K562 (cell line): ENCODE results near the gene TMEM214. TPM values are rescaled to one million over a fixed set of nuclear protein-coding genes. Genes with fewer than 3 reads are reported as not detected.
A peak's percentile ranks its signal among the peaks of the same experiment; 100 is the strongest.

Source experiments
- AFF1 ChIP-seq, 2 experiments: fragments of 450-650 bp; IDR thresholded peaks; 2 replicates each; pipeline ENCODE4 v1.6.1; 2018; ENCODE audit warnings: mild to moderate bottlenecking in 2 of 2, low read depth in 1 of 2; ENCODE audit not compliant: partially characterized antibody in 2 of 2
- ATF1 ChIP-seq, 2 experiments: fragments of 450-650 bp in 1 of 2; IDR thresholded peaks; 2 replicates each; pipeline ENCODE4 v1.6.1; 2016; ENCODE audit warnings: missing compliant biosample characterization in 1 of 2, missing genetic modification characterization in 1 of 2
- CHCHD3 ChIP-seq: fragments of 250-450 bp; sonication (Bioruptor Pico); IDR thresholded peaks from 2 replicates; pipeline ENCODE4 v2.1.2; 2022; ENCODE audit warnings: mild to moderate bottlenecking
- EP400 ChIP-seq: fragments of 450-650 bp; IDR thresholded peaks from 2 replicates; pipeline ENCODE4 v1.6.1; 2017; ENCODE audit warnings: antibody characterized with exemption, mild to moderate bottlenecking, moderate library complexity
- HDAC6 ChIP-seq: IDR thresholded peaks from 2 replicates; pipeline ENCODE4 v1.6.1; 2012; ENCODE audit warnings: low read depth, mild to moderate bottlenecking, control low read depth, inconsistent platforms, low read length, moderate library complexity
- MYNN ChIP-seq, 2 experiments: sonication (generic); formaldehyde crosslinking in 1 of 2; IDR thresholded peaks; 2 replicates each; pipeline versions ENCODE4 v1.5.0 to v1.6.1; 2016 to 2020; ENCODE audit warnings: antibody characterized with exemption in 1 of 2, missing genetic modification reagents in 1 of 2
- NELFE ChIP-seq: IDR thresholded peaks from 2 replicates; pipeline ENCODE4 v1.6.1; 2011; ENCODE audit warnings: mild to moderate bottlenecking; ENCODE audit not compliant: insufficient read depth, insufficient read length
- NR4A1 ChIP-seq, 2 experiments: fragments of 250-450 bp in 1 of 2; fragments of 450-650 bp in 1 of 2; sonication (Bioruptor Pico) in 1 of 2; IDR thresholded peaks; 2 replicates each; pipeline versions ENCODE4 v1.4.0 to v1.6.1; 2016 to 2020; ENCODE audit warnings: mild to moderate bottlenecking in 2 of 2, missing compliant biosample characterization in 1 of 2, missing genetic modification characterization in 1 of 2, moderate library complexity in 1 of 2
- PATZ1 ChIP-seq: fragments of 250-450 bp; sonication (Bioruptor Pico); IDR thresholded peaks from 2 replicates; pipeline ENCODE4 v1.5.0; 2020; ENCODE audit warnings: mild to moderate bottlenecking, borderline replicate concordance
- ZBTB33 ChIP-seq: sonication (generic); formaldehyde crosslinking; IDR thresholded peaks from 2 replicates; pipeline ENCODE4 v1.8.1; 2023; ENCODE audit warnings: mild to moderate bottlenecking, missing genetic modification reagents
- ZNF121 ChIP-seq: sonication (generic); formaldehyde crosslinking; conservative IDR thresholded peaks from 2 replicates; pipeline ENCODE4 v1.8.0; 2022; ENCODE audit warnings: missing genetic modification reagents
- ZNF140 ChIP-seq: fragments of 250-450 bp; sonication (Bioruptor Pico); IDR thresholded peaks from 2 replicates; pipeline ENCODE4 v1.8.0; 2021; ENCODE audit warnings: moderate library complexity, mild to moderate bottlenecking, inconsistent platforms
- ZNF431 ChIP-seq: sonication (generic); formaldehyde crosslinking; IDR thresholded peaks from 2 replicates; pipeline ENCODE4 v1.8.0; 2022; ENCODE audit warnings: mild to moderate bottlenecking, missing genetic modification reagents
- ZNF57 ChIP-seq: fragments of 450-650 bp; formaldehyde crosslinking; IDR thresholded peaks from 2 replicates; pipeline ENCODE4 v1.4.0; 2020; ENCODE audit warnings: mild to moderate bottlenecking, moderate library complexity
- polyA plus RNA-seq, 8 experiments: library from polyadenylated mRNA; depleted of rRNA in 4 of 8; stranded (reverse) in 5 of 8; unstranded in 3 of 8; fragments of >200 nt; fragmentation: Nextera tagmentation in 2 of 8; fragmentation: Illumina TruSeq in 1 of 8; extraction: Ambion mirVana in 2 of 8; extraction: Trizol in 1 of 8; gene quantifications; 2 replicates each; pipeline versions ENCODE4 v1.2.1 to v1.2.3, GENCODE V29; 2011 to 2014; ENCODE audit warnings: inconsistent platforms in 1 of 8, missing spikeins in 1 of 8
- total RNA-seq, 7 experiments: library from RNA; depleted of rRNA in 6 of 7; stranded (reverse); fragments of >200 nt in 6 of 7; fragmentation: Illumina TruSeq in 2 of 7; extraction: Trizol in 2 of 7; gene quantifications; 2 replicates each; pipeline versions ENCODE4 v1.2.1 to v1.2.3, GENCODE V29; 2011 to 2021; ENCODE audit warnings: low replicate concordance in 1 of 7

The TMEM214 gene
- total and polyA plus RNA-seq, 9 of the 15 experiments (the other 6 are each of a cell fraction or from before 2014, with no cell fraction given): 11.4 to 81.4 (median 44.1) TPM

- no peak for TF ChIP-seq ZBTB33
- TF ChIP-seq NR4A1 (CRISPR knock-in tag; IDR thresholded peaks at IDR 0.05): no peak
- TF ChIP-seq NR4A1 (tag; IDR thresholded peaks at IDR 0.05): no peak
- no peak for TF ChIP-seq ZNF431
- TF ChIP-seq ZNF121 (CRISPR knock-in tag): no peak
- TF ChIP-seq MYNN (IDR thresholded peaks at IDR 0.05): no peak
- TF ChIP-seq MYNN (CRISPR knock-in tag; IDR thresholded peaks at IDR 0.05): no peak
- no peak for TF ChIP-seq NELFE
- TF ChIP-seq PATZ1 (CRISPR knock-in tag): no peak
- peak in 1 of 2 experiments; percentile 89 for TF ChIP-seq AFF1 (IDR thresholded peaks at IDR 0.05; ENCODE audit: low read depth in 1 of 2, partially characterized antibody in 2 of 2)
- peak; percentile 30 for TF ChIP-seq EP400
- TF ChIP-seq ATF1 (CRISPR knock-in tag; IDR thresholded peaks at IDR 0.05): no peak
- TF ChIP-seq ATF1 (tag; IDR thresholded peaks at IDR 0.05): peak; percentile 32; the same call in 1 of the 2 replicates
- TF ChIP-seq ZNF140 (CRISPR knock-in tag): no peak
- no peak for TF ChIP-seq HDAC6
- TF ChIP-seq CHCHD3 (CRISPR knock-in tag): no peak
- TF ChIP-seq ZNF57 (CRISPR knock-in tag): no peak
Measured at GRCh38 chr2:27007416-27008374, 25.1 kb upstream of the TMEM214 start (continued).
